Small intestine (tissue), 7 donors: ENCODE results near the gene ANKRD13A. TPM values are rescaled to one million over a fixed set of nuclear protein-coding genes. Genes with fewer than 3 reads are reported as not detected.
A peak's percentile ranks its signal among the peaks of the same experiment; 100 is the strongest.

Source experiments
- DNase-seq, 2 donors: peaks; one replicate each; pipeline versions ENCODE4 v3.0.0 to v3.0.0-alpha.2; 2013
- FAIRE-seq: peaks from 2 replicates; lab custom pipeline; 2012; peaks lifted over from hg19 to GRCh38; lab: Jason Lieb, UNC
- H3K27ac ChIP-seq, 3 donors: one replicate each; pipeline ENCODE4 v1.5.1; 2013; ENCODE audit warnings: low read length in 2 of 3, mild to moderate bottlenecking in 2 of 3, control low read depth in 1 of 3, inconsistent platforms in 1 of 3, low read depth in 1 of 3, moderate library complexity in 1 of 3
- H3K27me3 ChIP-seq, 3 donors: one replicate each; pipeline ENCODE4 v1.6.1; 2013; ENCODE audit warnings: low read length in 3 of 3, inconsistent platforms in 1 of 3; ENCODE audit not compliant: control insufficient read depth in 3 of 3, insufficient read depth in 3 of 3
- H3K36me3 ChIP-seq, 3 donors: one replicate each; pipeline ENCODE4 v1.6.1; 2013; ENCODE audit warnings: low read length in 3 of 3, inconsistent platforms in 1 of 3, low read depth in 1 of 3, mild to moderate bottlenecking in 1 of 3, moderate library complexity in 1 of 3; ENCODE audit not compliant: control insufficient read depth in 3 of 3, insufficient read depth in 2 of 3
- H3K4me1 ChIP-seq, 3 donors: one replicate each; pipeline ENCODE4 v1.6.1; 2013; ENCODE audit warnings: low read length in 2 of 3, inconsistent platforms in 1 of 3, low read depth in 1 of 3, mild to moderate bottlenecking in 1 of 3, moderate library complexity in 1 of 3; ENCODE audit not compliant: control insufficient read depth in 3 of 3, insufficient read depth in 2 of 3
- H3K4me3 ChIP-seq, 3 donors: one replicate each; pipeline ENCODE4 v1.5.1; 2013; ENCODE audit warnings: low read length in 3 of 3, control low read depth in 1 of 3, inconsistent platforms in 1 of 3, low read depth in 1 of 3, mild to moderate bottlenecking in 1 of 3, moderate library complexity in 1 of 3
- H3K9me3 ChIP-seq, 2 donors: one replicate each; pipeline ENCODE4 v1.6.1; 2013; ENCODE audit warnings: low read depth in 1 of 2, low read length in 1 of 2; ENCODE audit not compliant: control insufficient read depth in 2 of 2, insufficient read depth in 1 of 2
- WGBS, 3 donors: extraction: QIAGEN DNeasy Blood & Tissue Kit; methylation state at CpG; one replicate each; pipeline ENCODE4 v1.1.7; 2013; 5-methylcytosine and 5-hydroxymethylcytosine counted together
- polyA plus RNA-seq, 4 donors: library from polyadenylated mRNA; stranded (reverse) in 3 of 4; unstranded in 1 of 4; fragments of 200-250 nt in 3 of 4; fragments of 120-200 nt in 1 of 4; gene quantifications; one replicate each; pipeline versions ENCODE4 v1.2.1 to v1.2.3, GENCODE V29; 2013
- donor health status: healthy with polysubstance abuse.
- donor health status: control.
- donor health status: control.
- donor health status: Bipolar disorder and iron deficiency.
- donor health status: healthy.

Gene ANKRD13A
- polyA plus RNA-seq, 4 donors = 15.5 to 27.5 (median 21.2) TPM

GRCh38 chr12:109987615-109988014, 11.6 kb upstream of the ANKRD13A start:
- Histone ChIP-seq H3K27ac (no peak overlapping the region), H3K4me3 (no peak overlapping the region), H3K36me3 (peaks cover 14 to 58% (median 21%) of the 10 kb centered on the region in 3 donors), H3K4me1 (peaks cover 0 to 2% (median 0%) of the 10 kb centered on the region in 3 donors), H3K9me3 (no peaks in the 10 kb centered on the region), H3K27me3 (no peaks in the 10 kb centered on the region)
- FAIRE-seq (no peak), DNase-seq (no peak)
- WGBS, 3 donors = 81 to 88% (median 81%) methylated on average over 8 of the region's 8 CpGs

- Histone ChIP-seq H3K4me3 (no peak overlapping the region), H3K27ac (no peak overlapping the region), H3K9me3 (no peaks in the 10 kb centered on the region), H3K4me1 (peaks cover 0 to 2% (median 0%) of the 10 kb centered on the region in 3 donors), H3K27me3 (no peaks in the 10 kb centered on the region), H3K36me3 (peaks cover 14 to 57% (median 18%) of the 10 kb centered on the region in 3 donors)
- no peak for FAIRE-seq
- WGBS, 3 donors = 88 to 94% (median 91%) methylated on average over 10 of the region's 10 CpGs
- no peak for DNase-seq
Measured at GRCh38 chr12:109988274-109988673, 11.0 kb upstream of the ANKRD13A start.

GRCh38 chr12:109988903-109989302, 10.3 kb upstream of the ANKRD13A start:
- peak overlapping the region in 2 of 3 donors; percentile 32 to 66 for H3K27ac ChIP-seq
- no peak for FAIRE-seq
- H3K9me3 ChIP-seq = no peaks in the 10 kb centered on the region
- H3K27me3 ChIP-seq = no peaks in the 10 kb centered on the region
- no peak for DNase-seq
- H3K36me3 ChIP-seq = peaks cover 14 to 54% (median 18%) of the 10 kb centered on the region in 3 donors
- H3K4me3 ChIP-seq = no peak overlapping the region
- H3K4me1 ChIP-seq = peaks cover 0 to 2% (median 0%) of the 10 kb centered on the region in 3 donors
- WGBS, 3 donors = 76 to 90% (median 87%) methylated on average over 8 of the region's 8 CpGs

- Histone ChIP-seq H3K4me1 (peaks cover 0 to 4% (median 3%) of the 10 kb centered on the region in 3 donors), H3K9me3 (no peaks in the 10 kb centered on the region), H3K36me3 (peaks cover 14 to 49% (median 18%) of the 10 kb centered on the region in 3 donors), H3K4me3 (no peak overlapping the region), H3K27ac (peak overlapping the region in 2 of 3 donors; percentile 32 to 66), H3K27me3 (no peaks in the 10 kb centered on the region)
- FAIRE-seq (no peak), DNase-seq (no peak)
- WGBS, 3 donors = 72 to 90% (median 83%) methylated on average over 5 of the region's 5 CpGs
Measured at GRCh38 chr12:109989380-109989779, 9.8 kb upstream of the ANKRD13A start.

GRCh38 chr12:109991586-109991985, 7.6 kb upstream of the ANKRD13A start:
- peaks cover 11 to 31% (median 18%) of the 10 kb centered on the region in 3 donors for H3K36me3 ChIP-seq

GRCh38 chr12:109993091-109993490, 6.1 kb upstream of the ANKRD13A start:
- H3K4me3 ChIP-seq = no peak overlapping the region
- H3K36me3 ChIP-seq = peaks cover 7 to 21% (median 9%) of the 10 kb centered on the region in 3 donors
- H3K9me3 ChIP-seq = no peaks in the 10 kb centered on the region
- FAIRE-seq (no peak), DNase-seq (no peak)
- H3K27ac ChIP-seq = no peak overlapping the region
- peaks cover 0 to 9% (median 4%) of the 10 kb centered on the region in 3 donors for H3K4me1 ChIP-seq
- WGBS, 3 donors = 87 to 90% (median 89%) methylated on average over 2 of the region's 2 CpGs
- no peaks in the 10 kb centered on the region for H3K27me3 ChIP-seq

More at GRCh38 chr12:109991586-109991985, 7.6 kb upstream of the ANKRD13A start:
- Histone ChIP-seq H3K9me3 (no peaks in the 10 kb centered on the region), H3K4me1 (peaks cover 0 to 8% (median 4%) of the 10 kb centered on the region in 3 donors), H3K27ac (no peak overlapping the region), H3K27me3 (no peaks in the 10 kb centered on the region), H3K4me3 (no peak overlapping the region)
- DNase-seq = no peak
- 95 to 96% (median 95%) methylated on average over 5 of the region's 5 CpGs for whole genome bisulfite sequencing, 3 donors
- FAIRE-seq = no peak

- Histone ChIP-seq H3K4me1 (peaks cover 0 to 15% (median 4%) of the 10 kb centered on the region in 3 donors), H3K27ac (peak overlapping the region in 2 of 3 donors; percentile 16 to 64)
- peak; percentile 54 to 59 for DNase-seq
Measured at GRCh38 chr12:109994401-109995175, 4.6 kb upstream of the ANKRD13A start.

GRCh38 chr12:109995361-109995685, 3.9 kb upstream of the ANKRD13A start:
- no peaks in the 10 kb centered on the region for H3K27me3 ChIP-seq
- WGBS, 3 donors = 1 to 2% (median 1%) methylated on average over 6 of the region's 6 CpGs
- H3K4me1 ChIP-seq = peaks cover 0 to 19% (median 4%) of the 10 kb centered on the region in 3 donors
- FAIRE-seq (no peak), DNase-seq (peak in 1 of 2 donors; percentile 45)
- H3K36me3 ChIP-seq = peaks cover 2 to 9% (median 2%) of the 10 kb centered on the region in 3 donors
- peak overlapping the region; percentile 74 to 100 (median 97) for H3K4me3 ChIP-seq
- no peaks in the 10 kb centered on the region for H3K9me3 ChIP-seq
- peak overlapping the region; percentile 48 to 90 (median 58) for H3K27ac ChIP-seq

More at GRCh38 chr12:109994401-109995175, 4.6 kb upstream of the ANKRD13A start:
- no peaks in the 10 kb centered on the region for H3K27me3 ChIP-seq
- FAIRE-seq = no peak
- H3K36me3 ChIP-seq = peaks cover 4 to 9% (median 5%) of the 10 kb centered on the region in 3 donors
- 7 to 24% (median 8%) methylated on average over 6 of the region's 6 CpGs for WGBS, 3 donors
- H3K9me3 ChIP-seq = no peaks in the 10 kb centered on the region
- H3K4me3 ChIP-seq = peak overlapping the region in 2 of 3 donors; percentile 74 to 100
